GM10847 (cell line): ENCODE measurements around the gene CHRNA4.

ENCODE experiments used
- POLR2A ChIP-seq: IDR thresholded peaks from 2 replicates; pipeline ENCODE4 v1.6.1; 2011; ENCODE audit not compliant: insufficient read length; ENCODE audit errors: extremely low read depth

CHRNA4 gene

DNA sequence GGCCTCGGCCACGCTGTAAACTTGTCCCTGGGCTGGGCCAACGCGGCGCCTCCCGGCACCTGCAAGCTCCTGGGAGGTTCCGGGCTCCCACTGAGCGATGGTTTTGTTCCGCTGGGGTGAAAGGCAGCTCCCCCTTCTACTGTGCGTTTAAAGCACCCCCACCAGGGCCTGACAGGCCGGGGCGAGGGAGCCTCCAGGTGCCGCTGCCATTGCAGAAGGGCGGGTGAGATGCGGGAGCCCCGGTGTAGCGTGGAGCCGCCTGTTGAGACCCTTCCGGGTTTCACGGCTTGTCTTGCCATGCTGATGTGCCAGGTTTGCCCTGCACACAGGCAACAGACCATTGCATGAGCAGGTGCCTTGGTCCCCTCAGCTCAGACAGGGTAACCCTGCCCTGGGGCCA lies 65.3 kb downstream of the CHRNA4 start:
- TF ChIP-seq POLR2A, result no peak

GRCh38 chr20:63295422-63295821 lies 65.7 kb downstream of the CHRNA4 start:
- no peak for TF ChIP-seq POLR2A

- TF ChIP-seq POLR2A, result no peak
Measured at GRCh38 chr20:63295018-63295417, 66.1 kb downstream of the CHRNA4 start.

- TF ChIP-seq POLR2A, result no peak
Measured at GRCh38 chr20:63294536-63294900, 66.6 kb downstream of the CHRNA4 start.

DNA sequence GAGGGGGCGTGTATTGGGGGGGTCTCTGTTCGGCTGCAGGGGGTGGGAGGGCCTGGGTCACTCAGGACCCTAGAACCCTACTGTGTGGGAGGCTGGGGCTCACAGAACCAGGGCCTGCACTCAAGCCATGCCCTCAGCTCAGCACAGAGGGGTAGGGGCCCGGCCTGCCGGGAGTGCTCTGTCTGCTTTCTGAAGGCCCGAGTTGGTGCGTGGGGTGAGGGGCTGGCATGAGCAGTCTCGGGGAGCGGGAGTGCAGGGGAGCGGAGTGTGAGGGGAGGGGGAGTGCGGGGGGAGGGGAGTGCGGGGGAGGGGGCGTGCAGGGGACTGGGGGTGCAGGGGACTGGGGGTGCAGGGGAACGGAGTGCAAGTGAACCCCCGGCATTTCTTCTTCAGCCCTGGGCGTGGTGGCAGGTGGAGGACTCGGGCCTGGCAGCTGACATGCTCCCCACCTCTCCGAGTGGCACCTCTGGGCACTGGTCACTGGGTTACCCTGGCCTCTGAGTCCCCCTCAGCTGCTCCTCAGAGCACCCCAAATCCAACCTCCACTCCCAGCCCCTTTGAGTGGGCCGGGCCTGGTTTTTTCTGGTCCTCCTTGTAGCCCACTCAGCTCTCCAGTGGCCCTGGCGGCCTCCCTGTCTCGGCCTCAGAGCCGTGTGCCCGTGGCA lies 67.1 kb downstream of the CHRNA4 start:
- TF ChIP-seq POLR2A, result no peak

- no peak for TF ChIP-seq POLR2A
Measured at GRCh38 chr20:63293456-63293855, 67.7 kb downstream of the CHRNA4 start.
